SKM-1 treated with dmso at 0.1 percent for 144 hours (cell line): Measurements from ENCODE around the gene AKAP6.

Source experiments
- DNase-seq: peaks from one replicate; lab custom pipeline; 2025; ENCODE audit not compliant: unreplicated experiment; lab: John Stamatoyannopoulos, UW

The AKAP6 gene, protein sequence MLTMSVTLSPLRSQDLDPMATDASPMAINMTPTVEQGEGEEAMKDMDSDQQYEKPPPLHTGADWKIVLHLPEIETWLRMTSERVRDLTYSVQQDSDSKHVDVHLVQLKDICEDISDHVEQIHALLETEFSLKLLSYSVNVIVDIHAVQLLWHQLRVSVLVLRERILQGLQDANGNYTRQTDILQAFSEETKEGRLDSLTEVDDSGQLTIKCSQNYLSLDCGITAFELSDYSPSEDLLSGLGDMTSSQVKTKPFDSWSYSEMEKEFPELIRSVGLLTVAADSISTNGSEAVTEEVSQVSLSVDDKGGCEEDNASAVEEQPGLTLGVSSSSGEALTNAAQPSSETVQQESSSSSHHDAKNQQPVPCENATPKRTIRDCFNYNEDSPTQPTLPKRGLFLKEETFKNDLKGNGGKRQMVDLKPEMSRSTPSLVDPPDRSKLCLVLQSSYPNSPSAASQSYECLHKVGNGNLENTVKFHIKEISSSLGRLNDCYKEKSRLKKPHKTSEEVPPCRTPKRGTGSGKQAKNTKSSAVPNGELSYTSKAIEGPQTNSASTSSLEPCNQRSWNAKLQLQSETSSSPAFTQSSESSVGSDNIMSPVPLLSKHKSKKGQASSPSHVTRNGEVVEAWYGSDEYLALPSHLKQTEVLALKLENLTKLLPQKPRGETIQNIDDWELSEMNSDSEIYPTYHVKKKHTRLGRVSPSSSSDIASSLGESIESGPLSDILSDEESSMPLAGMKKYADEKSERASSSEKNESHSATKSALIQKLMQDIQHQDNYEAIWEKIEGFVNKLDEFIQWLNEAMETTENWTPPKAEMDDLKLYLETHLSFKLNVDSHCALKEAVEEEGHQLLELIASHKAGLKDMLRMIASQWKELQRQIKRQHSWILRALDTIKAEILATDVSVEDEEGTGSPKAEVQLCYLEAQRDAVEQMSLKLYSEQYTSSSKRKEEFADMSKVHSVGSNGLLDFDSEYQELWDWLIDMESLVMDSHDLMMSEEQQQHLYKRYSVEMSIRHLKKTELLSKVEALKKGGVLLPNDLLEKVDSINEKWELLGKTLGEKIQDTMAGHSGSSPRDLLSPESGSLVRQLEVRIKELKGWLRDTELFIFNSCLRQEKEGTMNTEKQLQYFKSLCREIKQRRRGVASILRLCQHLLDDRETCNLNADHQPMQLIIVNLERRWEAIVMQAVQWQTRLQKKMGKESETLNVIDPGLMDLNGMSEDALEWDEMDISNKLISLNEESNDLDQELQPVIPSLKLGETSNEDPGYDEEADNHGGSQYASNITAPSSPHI (N-terminal part only)

DNA sequence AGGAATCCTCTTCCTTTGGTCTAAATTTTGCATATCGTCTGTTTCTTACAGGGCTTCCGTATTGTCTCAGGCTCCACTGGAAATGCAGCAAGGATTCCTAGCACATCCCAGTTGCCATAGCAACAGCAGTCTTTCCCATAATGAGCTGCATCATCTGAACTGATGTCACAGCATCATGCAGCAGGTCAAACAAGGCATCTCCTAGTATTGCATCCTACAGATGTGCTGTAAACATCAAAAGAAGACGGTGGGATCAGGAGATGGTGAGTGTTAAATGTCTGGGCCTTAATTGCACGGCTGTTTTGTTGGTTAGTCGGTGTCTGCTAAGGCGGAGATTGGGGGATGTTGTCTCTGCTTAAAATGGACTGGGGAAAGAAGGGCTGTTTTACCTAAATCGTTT, at the start of gene AKAP6:
TSS of gene AKAP6 (plus strand) at position 153 of the 400 bp plus-strand sequence. CDS start 104,196 bp downstream, outside the sequence.
- DNase-seq = no peak

DNA sequence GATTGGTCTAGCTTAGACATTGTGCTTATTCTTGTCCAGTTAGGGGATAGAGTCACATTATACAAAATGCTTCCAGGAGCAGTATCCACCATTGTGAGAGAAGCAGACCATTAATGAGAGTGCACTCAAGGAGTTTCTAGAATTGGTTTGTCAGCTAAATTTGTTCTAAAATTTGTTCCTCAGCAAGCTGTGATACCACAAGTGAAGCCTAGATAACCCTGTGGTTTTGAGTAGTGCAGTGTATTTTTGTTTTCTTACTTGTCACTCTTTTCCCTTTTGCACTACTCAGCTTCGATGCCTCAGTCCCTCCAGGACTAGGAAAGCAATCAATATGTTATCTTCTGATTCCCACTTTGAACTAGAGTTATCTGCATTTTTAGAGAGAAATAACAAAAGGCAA, 42.5 kb upstream of the AKAP6 start:
- DNase-seq = no peak

DNA sequence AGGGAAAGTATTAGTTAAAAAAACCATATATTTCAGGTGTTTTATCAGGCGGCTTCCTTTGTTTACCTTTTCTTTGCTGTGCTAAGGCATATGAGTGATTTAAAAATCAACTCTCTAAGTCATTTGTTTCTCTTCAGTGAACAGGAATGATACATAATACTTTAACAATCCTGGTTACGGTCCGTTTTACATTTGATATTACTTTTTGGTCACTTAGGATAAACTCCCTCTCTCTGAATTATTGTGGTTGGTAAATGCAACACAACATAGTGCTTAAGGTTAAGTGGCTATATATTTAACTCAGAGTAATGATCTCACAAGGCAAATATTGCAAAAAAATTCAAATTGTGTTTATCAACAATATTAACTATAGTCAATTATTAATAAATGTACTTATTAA, 32.7 kb upstream of the AKAP6 start:
- no peak for DNase-seq

DNA sequence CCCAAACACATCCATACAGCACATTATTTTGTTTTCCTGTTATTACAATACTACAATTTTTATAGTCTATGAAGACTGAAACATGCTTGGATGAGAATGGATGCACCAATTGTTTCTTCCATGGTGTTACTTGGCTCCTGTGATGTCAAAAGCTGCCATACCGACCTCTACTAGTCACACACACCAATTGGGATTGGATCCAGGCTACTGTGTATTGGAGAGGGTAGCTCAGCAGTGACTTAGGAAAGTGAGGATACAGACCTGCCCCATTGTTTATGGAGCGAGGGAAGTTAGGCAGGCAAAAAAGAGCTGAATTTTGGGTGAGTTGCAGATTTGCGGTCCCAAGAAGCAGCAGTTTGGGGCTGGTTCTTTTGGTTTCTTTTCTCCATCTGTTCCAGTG, 30.8 kb upstream of the AKAP6 start:
- DNase-seq = no peak

DNA sequence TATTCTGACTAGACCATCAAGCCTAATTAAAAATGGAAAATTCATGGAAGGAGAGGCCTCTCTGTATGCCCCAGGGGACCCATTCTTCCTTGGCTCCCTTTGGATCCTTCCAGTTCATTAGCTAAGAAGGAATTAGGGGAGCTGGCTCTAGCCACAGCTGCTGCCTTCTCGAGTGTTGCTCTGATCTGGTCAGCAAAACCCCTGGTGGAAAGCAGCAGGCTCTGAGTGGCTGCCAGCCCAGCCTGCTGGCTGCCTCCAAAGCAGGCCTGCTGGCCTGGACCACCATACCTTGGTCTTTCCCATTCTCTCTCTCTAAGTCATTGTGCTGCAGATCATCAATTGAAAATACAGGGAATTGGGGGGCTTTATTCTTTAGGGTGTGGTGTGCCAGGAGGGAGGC, 29.0 kb upstream of the AKAP6 start:
- no peak for DNase-seq

DNA sequence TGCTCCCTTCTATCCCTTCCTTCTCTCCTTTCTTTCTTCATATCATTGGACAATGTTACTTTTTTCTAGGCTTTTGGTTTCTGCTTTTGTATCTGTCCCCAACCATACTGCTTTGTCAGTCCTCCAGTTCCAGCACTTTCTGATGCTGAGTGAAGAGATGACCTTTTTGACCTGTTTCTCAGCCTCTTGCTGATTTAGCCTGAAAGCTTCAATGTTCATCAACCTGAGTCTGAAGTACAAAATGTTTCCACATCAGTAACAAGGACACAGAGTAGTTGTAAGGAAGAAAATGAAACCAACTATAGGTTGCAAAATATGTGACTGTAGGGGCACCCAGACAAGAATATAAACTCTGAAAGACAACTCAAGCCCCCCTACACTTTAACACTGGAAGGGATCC, 25.2 kb upstream of the AKAP6 start:
- DNase-seq = no peak

DNA sequence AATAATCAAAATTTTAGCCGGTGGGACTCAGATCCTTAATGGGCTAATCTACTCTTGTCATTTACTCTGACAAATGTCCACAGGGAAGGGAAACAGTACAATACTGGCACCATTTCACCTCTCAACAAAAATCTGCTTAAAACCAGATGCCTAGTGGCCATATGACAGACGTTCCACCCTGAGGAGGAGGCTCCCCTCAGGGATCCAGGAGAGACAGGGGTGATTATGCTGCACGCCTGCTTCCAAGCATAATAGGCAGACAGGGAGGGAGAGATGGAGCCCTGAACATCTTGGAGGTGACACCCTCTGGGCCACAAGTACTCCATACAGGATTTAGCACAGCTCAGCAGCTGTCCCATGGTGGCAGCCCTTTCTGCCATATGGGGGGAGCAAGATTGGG, 24.8 kb upstream of the AKAP6 start:
- DNase-seq = no peak

DNA sequence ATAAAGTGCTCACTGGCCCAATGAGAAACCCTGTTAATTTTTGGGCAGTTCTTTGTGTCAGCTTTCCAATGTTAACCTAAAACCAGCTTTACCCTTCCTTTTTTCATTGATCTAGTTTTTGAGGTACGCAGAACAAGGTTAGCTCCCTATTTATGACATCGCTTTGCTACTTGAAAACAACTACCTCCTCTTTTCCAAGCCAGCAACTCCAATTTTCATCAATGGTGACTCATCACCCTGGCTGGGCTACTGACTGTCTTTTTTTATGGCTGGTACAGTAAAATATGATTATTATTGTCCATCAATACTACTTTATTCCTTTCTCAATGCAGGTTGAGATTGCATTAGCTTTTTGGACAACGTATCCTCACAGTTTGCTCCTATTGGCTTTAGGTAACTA, 22.5 kb upstream of the AKAP6 start:
- DNase-seq = no peak

DNA sequence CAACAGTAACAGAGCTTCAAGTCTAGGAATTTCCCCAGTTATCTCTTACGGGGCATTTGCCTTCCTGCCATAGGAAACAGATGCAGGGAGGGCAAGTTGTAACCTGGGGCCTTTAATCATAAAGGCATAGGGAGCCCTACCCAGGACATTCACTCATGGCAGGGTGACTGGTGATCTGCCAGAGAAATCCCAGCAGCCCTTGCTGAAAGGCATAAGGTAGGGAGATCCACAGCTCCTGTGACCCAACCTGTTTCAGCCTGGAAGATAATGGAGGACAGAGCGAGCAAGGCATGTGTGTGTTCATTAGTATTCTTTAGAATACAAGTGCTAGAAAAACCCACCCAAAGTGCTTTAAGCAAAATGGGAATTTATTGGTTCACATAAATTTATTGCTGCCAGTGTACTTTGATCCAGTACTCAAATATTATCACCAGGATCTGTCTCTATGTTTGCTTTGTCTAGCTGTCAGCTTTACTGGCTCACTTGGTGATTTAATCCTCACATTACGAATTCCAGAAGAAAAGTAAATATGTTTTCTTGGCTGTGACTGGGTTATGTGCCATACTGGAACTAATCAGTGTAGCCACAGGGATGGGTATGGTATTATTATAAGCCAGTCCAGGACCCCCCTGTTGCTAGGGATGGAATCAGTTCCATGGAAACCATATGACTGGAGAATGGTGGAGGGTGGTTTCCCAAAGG, 21.1 kb upstream of the AKAP6 start:
- no peak for DNase-seq

DNA sequence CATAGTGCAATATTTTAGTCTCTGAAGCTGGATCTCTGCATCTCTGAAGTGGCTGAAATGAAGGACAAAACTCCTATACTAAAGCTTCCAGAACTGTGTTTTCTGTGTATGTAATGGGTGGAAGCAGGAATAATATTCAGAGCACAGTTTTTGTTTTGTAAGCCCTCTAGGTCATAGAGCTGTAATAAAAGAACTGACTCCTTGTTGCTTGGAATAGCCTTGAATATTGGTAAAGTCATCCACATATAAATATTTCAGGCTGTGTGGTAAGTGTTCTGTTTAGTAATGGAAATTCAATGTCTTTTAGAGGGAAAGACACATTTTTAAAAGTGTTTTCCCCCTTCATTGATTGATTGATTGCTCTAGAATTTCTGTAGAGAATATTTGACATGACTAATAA, 18.2 kb upstream of the AKAP6 start:
- no peak for DNase-seq

DNA sequence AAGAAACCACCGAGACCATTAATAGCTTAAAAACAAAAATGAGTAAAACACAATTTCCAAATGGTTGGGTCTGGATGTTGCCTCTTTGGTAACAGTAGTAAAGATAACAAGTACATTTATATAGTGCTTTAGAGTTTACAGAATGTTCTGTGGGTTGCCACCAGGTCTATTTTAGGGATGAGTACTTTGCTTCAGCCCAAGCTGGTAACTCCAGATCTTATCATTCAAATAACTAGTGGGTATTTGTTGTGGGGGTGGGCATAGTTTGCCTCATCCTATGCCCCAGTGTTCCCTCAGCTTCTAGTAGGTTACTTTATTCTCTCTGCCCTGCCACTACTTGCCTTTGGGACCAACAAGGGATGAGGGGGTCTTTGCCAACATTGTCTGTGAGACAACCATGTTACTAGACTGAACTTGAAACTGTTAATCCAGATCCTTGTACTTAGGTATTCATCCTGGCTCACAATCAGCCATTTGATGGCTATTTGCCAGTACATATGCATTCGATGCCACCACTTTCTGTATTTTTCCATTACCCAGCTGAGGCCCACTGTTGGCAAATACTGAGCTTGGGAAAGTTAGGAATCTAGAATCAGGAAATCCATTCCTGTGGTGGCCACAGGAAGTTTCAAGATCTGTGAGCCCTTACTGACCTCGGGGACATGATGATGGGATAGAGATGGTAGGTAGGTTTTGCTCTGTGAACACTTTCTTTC, 17.6 kb upstream of the AKAP6 start:
- no peak for DNase-seq

DNA sequence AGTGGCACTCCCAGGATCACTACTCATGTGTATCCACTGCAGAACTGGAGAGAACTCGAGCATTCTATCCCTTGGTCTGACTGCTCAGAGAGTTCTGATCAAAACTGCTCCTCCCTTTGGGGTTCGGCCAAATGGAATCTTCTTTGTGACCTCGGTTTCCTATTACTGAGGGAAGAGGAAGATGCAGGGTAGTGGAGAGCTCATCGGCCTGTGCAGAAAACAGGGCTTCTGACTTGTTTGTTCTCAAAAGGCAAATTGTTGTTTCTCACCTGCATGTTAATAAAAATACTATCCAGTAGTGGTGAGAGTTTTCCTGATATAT, 17.1 kb upstream of the AKAP6 start:
- no peak for DNase-seq

DNA sequence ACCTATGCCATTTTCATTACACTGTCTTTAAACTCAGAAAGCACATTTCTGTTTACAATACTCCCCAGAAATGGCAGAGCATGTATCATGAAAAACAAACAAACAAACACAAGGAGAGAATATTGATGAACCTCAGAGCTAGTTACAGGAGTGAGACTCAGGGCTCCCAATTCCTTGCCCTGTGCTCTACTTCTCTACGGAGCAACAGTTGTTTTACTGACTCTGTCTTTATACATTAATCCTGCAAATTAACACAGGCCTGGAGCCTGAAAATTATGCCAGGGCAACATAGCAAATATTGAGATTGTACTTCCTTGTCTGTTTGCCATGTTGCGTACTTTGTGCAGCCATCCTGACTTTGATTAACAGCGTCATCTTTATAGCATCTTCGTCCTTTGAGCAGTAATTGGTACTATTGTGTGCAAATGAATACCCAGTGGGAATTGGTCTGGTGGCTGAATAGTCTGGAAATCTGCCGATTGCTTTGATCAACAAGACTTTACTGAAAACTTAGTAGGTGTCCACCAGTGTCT, 15.2 kb upstream of the AKAP6 start:
- DNase-seq = no peak

DNA sequence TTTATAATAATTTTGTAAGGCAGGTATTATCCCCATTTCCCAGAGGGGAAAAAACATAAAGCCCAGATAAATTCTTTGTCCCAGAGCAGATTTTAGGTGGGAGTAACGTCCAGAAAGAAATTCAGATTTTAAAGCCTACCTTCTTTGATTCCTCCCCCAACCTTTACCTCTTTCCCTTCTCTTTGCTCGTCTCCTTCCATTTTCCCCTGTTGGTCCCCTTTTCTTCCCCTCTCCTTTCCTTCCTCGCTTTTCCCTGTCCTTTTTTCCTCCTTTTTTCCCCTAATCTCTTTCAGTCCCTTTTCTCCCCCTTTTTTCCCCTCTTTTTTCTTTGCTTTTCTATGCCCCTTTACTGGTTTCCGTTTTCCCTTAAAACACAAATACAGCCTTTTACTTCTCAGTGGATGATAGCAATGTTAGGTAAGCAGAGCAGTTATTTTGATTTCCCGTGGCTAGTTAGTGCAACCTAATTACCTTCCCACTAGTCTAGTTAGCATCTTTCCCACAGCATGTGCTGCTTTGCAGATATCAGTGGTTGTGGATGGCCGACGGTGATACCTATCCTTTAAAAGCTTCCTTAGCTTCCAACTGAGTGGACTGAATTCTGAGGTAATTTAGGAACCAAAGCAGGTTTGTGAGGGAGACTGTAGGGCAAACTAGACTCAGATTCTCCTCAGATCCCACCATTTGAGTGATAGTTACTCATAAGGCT, 10.9 kb upstream of the AKAP6 start:
- no peak for DNase-seq

DNA sequence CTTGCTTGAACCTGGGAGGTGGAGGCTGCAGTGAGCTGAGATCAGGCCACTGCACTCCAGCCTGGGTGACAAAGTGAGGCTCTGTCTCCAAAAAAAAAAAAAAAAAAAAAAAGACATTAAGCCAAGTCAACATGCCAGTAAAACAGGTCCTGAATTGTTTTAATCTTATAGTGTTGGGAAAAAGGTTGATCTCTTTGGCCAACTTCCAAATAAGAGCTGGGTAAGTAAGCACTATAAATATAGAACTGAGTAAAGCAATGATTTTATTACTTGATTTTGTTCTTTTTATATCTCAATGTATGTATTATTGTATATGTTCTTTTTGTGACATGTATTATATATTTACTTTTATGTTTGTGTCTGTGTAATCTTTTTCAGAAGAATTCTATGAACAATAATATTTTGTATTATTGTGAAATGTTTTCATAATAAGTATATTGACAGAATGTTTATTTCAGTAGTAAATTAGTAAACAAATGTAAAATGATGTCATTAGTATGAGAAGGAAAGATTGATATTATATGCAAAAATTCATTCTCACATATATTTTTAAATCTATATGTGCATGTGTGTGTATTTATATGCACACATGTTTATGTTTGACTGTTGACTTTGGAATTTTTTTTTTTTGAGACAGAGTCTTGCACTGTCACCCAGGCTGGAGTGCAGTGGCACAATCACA, 9.6 kb upstream of the AKAP6 start:
- DNase-seq = no peak

DNA sequence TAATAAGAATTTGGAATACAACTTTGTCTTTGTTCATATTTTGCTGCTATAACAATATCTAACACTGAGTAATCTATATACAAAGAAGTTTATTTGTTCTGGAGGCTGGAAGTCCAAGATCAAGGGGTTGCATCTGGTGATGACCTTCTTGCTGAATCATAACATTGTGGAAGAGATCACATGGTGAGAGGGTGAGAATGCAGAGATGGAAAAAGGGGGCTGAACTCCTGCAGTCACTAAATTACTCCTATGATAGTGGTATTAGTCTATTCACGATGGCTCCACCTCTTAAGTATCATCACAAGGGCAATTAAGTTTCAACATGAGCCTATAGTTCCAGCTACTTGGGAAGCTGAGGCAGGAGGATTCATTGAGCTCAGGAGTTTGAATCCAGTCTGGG, 4.5 kb upstream of the AKAP6 start:
- no peak for DNase-seq

DNA sequence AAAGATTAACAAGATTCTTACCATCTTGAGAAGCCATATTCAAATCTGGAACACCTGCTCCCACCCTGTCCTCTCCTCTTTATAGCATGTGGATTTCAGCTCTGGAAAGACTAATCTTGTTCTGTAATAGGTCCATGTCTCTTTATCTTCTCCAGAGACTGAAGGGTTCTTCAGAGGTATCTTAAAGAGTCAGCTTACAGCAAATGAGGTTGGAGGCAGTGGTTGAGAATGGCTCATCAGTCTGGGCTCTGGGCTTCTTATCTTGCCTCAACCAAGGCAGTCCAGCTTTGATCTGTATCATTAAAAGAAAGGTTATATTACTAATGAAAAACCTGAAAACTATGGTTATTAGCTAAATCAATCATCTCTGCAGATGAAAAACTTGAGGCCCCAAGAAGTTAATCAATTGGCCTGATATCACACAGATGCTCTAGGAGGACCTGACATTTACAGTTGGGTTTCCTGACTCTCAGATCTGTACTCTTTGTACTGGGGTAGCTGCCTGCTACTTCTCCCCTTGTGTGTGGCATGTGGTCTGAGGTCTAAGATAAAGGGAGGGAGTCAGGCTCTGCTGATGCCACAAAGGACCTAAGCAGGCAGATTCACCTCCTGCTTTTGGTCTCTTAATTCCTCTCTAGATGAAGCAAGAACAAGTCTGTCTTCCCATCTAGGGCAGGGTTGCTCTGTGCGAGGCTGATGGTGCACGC, 1.7 kb upstream of the AKAP6 start:
- no peak for DNase-seq

DNA sequence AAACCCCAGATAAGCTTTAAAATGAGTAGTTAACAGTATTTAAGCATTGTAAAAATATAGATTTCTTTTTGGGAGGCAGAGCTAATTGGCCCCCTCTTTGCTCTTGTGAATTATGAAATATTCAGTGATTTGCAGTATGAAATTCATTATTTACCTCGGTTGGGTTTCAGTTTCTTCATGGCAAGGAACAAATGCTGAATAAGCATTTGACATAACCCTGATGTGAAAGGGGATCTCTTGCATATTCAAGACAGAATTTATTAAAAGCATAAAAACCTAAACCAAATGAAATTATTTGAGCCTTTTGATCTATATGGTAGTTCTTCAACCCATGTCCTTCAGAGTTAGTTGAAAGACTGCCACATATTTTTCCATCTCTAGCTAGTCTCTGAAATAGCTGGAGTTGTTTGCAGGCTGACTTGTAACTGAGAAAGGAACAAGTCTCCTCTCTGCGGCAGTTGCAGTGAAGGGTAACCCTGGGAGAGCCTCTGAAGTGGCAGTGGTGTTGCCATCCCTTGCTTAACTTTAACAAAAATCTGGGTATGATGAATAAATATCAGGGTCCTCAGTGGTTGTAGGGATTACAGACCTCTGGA, 690 bp downstream of the AKAP6 start:
- DNase-seq = no peak
